Skin epidermis (tissue), 12 donors: ENCODE results near the gene LPP.

ENCODE experiments used
- H3K27ac ChIP-seq, 21 experiments: fragments of 200-600 bp; sonication (generic) in 11 of 21; one replicate each; pipeline ENCODE4 v1.5.0; 2020; ENCODE audit warnings: mild to moderate bottlenecking in 3 of 21, inconsistent platforms in 2 of 21, moderate library complexity in 2 of 21
- H3K4me3 ChIP-seq, 7 experiments: fragments of 200-600 bp; sonication (generic) in 2 of 7; one replicate each; pipeline ENCODE4 v1.5.0; 2020; ENCODE audit warnings: inconsistent platforms in 2 of 7, mild to moderate bottlenecking in 2 of 7, moderate library complexity in 1 of 7

LPP gene

DNA sequence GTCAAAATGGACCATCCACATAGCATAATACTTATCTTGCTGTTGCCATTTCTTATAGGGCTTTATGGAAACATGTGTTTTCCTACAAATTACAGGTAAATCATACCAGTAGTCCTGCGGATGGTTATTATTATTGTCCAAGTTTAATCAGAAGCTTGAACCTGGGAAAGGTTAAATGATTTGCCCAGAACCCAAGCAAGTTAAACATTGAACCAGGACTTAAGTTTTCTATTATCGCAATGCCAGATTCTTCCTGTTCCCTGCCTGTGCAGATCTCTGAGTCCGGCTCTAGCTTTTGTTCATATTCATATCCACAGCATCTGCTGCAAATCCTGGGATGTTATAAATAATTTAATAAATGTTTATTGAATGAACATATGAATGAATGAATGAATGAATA, 12.5 kb downstream of the LPP start:
- Histone ChIP-seq H3K4me3 (no peak overlapping the region), H3K27ac (no peak overlapping the region)

DNA sequence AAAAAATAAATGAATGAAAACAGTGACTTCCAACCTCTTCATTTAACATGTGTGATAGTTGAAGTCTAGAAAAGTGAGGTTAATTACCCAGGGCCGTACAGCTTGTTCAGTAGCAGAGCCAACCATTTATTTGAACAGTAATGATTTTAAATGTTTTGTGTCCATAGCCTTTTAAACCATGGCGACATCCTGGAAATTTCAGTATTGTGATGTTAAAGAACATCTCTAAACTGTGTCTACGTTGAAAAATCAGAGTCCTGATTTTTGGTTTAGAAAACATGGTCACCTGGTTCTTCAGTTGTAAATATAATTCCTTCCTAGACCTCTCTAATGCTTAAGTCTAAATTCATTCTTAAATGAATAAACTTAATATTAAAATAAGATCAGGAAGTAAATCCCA, 14.2 kb downstream of the LPP start:
- Histone ChIP-seq H3K27ac (no peak overlapping the region), H3K4me3 (no peak overlapping the region)

DNA sequence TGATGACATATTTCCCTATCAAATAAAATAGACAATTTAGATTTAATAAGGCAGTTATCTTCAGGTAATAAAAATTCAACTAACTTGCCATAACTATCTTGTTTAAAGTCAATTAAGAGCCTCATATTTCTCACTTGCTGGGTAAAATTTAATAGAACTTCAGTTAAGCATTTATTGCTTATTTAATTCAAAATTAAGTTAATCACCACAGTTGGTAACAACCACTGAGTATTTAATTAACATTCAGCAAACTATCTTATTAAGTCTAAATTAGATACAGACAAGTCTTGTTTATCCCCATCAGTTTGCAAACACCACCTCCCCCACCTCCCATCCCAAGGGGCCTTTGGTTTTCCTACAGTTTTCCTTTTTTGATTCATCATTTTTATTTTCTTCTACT, 14.7 kb downstream of the LPP start:
- Histone ChIP-seq H3K27ac (no peak overlapping the region), H3K4me3 (no peak overlapping the region)

DNA sequence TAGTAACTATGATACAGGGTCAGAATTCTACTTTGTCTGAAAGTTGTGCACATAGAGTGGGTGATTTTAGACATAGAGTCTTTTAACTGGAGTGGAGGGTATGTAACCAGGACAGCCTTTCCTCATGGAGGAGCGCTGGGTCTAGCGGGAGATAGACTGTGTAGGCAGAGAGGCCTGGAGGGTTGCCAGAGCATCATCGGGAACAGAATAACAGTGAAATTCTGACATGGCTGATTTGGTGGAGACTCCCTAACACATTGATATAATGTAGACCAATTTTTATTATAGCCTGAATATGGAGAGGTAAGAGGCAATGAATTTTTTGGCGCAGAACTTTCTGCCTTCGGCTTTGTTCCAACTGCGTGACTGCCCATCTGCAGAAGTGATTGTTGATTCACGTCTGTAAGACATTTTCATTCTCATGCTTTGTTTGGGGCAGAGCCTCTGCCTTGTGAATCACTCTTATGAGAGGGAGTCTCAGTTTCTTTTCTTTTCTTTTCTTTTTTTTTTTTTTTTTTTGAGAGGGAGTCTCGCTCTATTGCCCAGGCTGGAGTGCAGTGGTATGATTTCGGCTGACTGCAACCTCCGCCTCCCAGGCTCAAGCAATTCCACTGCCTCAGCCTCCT, 16.0 kb downstream of the LPP start:
- no peak overlapping the region for H3K27ac ChIP-seq
- no peak overlapping the region for H3K4me3 ChIP-seq

GRCh38 chr3:188170461-188171459, 16.8 kb downstream of the LPP start:
- Histone ChIP-seq H3K27ac (no peak overlapping the region), H3K4me3 (no peak overlapping the region)

GRCh38 chr3:188171682-188172467, 17.9 kb downstream of the LPP start:
- Histone ChIP-seq H3K27ac (no peak overlapping the region), H3K4me3 (no peak overlapping the region)

DNA sequence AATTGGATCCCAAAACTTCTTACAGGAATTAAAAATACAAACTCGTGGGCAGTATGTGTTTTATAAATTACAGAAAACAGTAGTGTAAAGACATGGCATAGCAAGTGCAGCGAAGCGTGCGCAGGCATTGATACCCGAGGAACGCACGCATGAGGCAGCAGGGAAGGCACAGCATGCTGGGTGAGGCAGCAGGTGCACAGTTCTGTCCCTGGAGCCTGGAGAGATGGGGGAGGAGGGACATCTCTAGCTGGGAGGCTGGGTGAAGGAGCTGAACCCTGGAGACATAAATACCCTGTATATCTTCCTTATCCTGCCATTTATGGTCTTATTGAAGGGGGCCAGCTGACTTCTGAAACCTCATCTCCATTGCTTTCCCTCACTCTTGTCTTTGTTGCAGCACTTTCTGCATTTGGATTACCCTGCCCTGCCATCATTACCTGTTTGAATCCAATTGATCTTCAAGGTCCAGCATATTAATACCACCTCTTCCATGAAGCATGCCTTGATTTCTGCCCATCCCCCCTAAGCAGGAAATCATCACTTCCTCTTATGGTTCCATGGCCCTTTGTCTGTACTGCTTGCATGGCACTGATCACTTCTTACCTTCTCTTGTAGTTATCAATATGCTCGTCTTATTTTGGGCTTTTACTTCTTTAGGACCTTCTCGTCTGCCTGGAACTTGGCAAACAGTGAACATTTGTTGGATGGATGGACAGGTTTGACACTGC, 20.5 kb downstream of the LPP start:
- Histone ChIP-seq H3K4me3 (no peak overlapping the region), H3K27ac (no peak overlapping the region)

DNA sequence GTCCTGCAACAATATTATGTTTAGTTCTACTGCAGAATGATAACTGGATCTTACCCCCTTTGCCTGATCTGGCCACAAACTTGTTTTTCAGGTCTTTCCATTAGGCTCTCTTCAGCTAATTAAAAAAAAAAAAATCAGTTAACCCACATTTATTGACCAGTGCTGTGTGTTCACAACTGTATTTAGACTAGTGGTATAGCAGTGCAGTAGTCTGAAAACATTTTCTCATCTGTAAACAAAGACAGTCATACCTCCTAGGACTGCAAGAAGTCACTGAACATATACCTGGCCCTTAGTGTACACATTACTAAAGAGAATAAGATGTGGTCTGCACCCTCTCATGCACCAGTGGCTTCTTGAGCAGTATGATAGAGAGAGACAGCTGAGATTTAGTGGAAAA, 22.5 kb downstream of the LPP start:
- no peak overlapping the region for H3K4me3 ChIP-seq
- H3K27ac ChIP-seq: no peak overlapping the region

GRCh38 chr3:188176884-188177283, 22.9 kb downstream of the LPP start:
- Histone ChIP-seq H3K4me3 (no peak overlapping the region), H3K27ac (no peak overlapping the region)

DNA sequence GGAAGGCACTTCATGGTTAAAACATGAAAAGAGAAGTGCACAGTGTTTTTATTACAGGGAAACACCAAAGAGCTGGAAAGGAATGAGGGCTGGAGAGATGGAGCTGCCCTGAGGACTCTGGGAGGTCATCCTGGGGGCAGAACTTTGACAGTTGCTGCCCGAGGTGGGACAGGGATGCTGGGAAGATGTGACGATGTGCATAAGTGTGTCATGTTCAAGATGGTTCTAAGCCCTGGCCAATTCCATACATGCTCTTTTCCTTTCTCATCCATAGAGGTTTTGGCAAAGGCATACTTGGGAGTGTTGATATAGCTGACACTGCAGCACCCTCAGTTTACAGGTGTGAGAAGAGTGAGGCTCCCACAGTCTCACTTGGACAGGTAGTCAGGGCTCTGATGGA, 23.8 kb downstream of the LPP start:
- H3K4me3 ChIP-seq: no peak overlapping the region
- H3K27ac ChIP-seq: no peak overlapping the region

DNA sequence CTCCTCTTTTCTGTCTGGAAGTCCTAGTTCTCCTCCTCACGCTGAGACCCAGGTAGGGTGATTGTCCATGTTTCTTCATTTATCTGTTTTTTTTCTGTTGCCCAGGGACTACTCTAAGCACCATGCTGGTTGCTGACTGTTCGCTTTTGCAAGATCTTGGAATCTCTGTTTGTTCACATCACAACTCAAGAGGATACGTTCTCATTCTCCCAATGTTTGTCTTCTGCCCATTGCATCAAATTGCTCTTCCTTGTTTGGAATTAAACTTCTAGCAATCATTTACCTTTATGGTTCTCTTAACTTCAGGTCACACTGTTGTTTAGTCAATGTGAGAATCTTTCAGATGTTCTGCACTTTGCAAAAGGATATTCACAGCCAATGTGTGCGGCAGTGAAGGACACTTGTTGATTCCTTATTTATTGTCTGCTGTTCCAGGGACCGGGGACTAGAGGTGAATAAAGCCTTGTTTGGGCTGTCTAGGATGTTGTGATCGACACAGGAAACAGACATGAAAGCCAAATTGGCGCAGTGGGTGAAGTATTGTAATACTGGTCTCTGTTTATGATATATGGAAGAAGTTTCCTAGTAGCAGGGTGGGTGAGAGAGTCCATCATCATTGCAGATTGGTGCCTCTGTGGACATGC, 24.5 kb downstream of the LPP start:
- Histone ChIP-seq H3K27ac (peak overlapping the region in 3 of 21 experiments; percentile 6 to 60 (median 33)), H3K4me3 (no peak overlapping the region)

- H3K4me3 ChIP-seq: no peak overlapping the region
- peak overlapping the region in 5 of 21 experiments; percentile 6 to 60 (median 33) for H3K27ac ChIP-seq
Measured at GRCh38 chr3:188179006-188179966, 25.3 kb downstream of the LPP start.

DNA sequence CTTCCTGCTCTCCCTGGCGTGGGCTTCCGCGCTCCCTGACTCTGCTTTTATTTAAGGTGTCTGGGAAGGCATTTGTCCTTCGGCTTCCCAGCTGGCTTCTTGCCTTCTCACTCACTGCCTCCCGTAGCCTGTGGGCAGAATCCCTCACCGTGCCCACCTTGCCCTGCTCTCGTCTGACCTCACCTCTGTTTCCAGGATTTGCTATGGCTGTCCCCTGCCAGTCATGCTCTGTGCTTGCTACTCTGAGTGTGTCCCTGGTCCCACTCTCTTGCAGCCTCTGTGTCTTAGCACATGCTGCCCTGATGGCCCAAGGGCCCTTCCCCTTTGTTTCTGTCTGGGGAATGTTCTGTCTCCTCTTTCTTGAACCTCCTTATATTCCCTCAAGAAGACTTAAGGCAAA, 26.2 kb downstream of the LPP start:
- peak overlapping the region in 4 of 21 experiments; percentile 1 to 60 (median 45) for H3K27ac ChIP-seq
- H3K4me3 ChIP-seq: no peak overlapping the region

GRCh38 chr3:188183452-188183851, 29.5 kb downstream of the LPP start:
- Histone ChIP-seq H3K4me3 (no peak overlapping the region), H3K27ac (no peak overlapping the region)

GRCh38 chr3:188184160-188184559, 30.2 kb downstream of the LPP start:
- no peak overlapping the region for H3K4me3 ChIP-seq
- H3K27ac ChIP-seq: no peak overlapping the region

GRCh38 chr3:188184649-188185048, 30.7 kb downstream of the LPP start:
- H3K27ac ChIP-seq: no peak overlapping the region
- no peak overlapping the region for H3K4me3 ChIP-seq

- no peak overlapping the region for H3K4me3 ChIP-seq
- H3K27ac ChIP-seq: peak overlapping the region in 3 of 21 experiments; percentile 20 to 34 (median 33)
Measured at GRCh38 chr3:188185717-188186251, 31.8 kb downstream of the LPP start.

- no peak overlapping the region for H3K4me3 ChIP-seq
- H3K27ac ChIP-seq: no peak overlapping the region
Measured at GRCh38 chr3:188187053-188187452, 33.1 kb downstream of the LPP start.
